ENCODE data around the gene GOLIM4.
"Not testable (repeated sequence)": the region's sequence is repeated elsewhere in the genome, so short reads cannot be mapped to it uniquely, and the experiment has no call there.

Gene GOLIM4

DNA sequence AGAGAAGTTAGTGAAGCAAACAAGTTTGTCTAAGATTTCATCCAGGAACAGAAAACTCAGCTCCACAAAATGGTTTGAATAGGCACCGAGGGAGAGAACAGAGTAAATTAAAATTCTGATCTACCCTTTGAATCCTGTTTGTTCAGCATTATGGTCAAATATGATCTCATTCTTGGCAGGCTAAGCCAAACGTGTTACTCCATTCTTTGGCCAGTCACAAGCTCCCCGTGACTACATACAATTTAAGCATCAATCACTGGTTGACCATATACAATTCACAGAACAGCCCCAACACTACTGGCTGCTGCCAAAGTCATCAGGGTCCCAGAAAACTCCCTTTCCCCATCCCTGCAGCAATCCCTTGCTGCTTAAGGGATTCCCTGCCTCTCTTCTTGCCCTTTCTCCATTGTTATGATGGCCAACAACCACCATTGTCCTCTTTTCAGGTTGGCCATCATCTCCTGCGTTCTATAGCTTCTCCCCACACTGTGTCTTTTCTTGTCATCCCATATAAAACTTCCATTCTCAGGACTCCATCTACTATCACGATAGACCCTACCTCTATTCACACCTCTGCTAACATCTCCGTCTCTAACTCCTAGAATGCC is 46.3 kb downstream of the GOLIM4 start:
- in situ Hi-C loops (cut with MboI; ENCODE audit: low sequenced_read_pairs): loop anchor here (10.0 to 25.0 kb wide), 2 partner anchors 115 to 337 kb away; no protein-coding TSS in a partner anchor

DNA sequence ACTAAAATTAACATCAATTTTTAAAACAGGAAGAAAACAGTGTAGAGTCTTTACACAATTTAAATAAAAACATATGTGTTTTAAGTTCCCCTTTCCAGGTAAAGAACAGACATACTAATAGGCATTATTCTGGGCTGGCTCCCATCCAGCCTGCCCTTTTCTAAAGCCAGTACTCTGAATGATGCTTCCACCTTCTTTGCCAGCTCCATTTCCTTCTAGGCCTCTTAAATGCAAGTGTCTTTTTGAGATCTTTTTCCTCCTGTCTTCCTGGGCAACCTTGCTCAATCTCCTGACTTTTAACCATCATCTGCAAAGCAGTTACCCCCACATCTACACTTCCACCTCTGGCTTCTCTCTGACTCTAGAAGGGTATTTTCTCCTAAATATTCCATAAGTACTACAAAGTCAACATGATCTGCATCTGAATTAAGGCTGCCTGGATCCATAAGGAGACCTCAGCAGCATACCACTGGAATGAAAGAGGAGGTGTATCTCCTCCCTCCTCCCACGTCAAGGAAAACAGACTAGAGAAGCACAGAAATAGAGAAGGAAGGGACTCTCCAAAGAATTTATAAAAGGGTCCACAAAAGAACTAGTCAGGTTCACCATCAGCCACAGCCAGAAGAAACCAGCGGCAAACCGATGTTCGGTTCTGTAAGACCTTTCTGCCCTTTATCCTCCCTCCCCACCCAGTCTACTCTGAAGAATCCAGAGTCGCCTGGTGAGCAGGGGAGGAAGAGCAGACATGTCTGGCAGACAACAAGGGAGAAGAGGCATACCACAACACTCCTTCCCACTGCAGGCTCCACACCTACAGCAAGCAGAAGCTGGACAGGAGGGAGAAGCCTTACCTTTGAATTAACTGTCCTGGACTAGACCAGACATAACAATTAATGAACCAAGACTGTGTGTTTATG is 47.1 kb downstream of the GOLIM4 start:
- in situ Hi-C loops (cut with MboI; ENCODE audit: low sequenced_read_pairs): loop anchor here (10.0 to 25.0 kb wide), 2 partner anchors 116 to 336 kb away; no protein-coding TSS in a partner anchor

GRCh38 chr3:168047936-168048335 is 47.8 kb downstream of the GOLIM4 start:
- in situ Hi-C loops (cut with MboI; ENCODE audit: low sequenced_read_pairs): loop anchor here (10.0 to 25.0 kb wide), 2 partner anchors 117 to 336 kb away; no protein-coding TSS in a partner anchor

DNA sequence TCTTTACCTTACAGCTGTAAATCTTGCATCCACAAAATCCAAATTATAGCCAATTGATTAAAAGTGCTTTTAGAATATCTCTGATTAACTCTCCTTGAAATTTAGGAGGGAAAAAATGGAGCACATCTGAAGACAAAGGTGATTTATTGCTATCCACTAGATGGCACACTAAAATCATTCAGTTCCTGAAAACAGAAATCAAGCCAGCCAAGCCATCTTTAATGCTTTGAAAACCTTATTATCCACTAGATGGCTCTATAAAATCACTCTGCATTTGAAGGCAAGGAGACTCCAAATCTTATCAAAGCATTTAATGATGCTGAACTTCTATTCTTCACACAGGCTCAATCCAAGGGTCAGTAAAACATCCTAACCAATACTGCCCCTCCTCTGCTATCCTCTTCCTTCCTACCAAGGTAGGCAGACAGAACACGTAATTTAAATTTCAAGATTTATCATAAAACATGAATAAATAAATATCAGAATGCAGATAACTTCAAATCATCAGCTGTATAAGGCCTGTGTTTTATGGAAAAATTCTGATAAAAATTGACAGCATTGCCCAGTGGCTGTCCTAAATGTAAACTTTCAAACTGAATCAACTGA is 48.4 kb downstream of the GOLIM4 start:
- in situ Hi-C loops (cut with MboI; ENCODE audit: low sequenced_read_pairs): loop anchor here (10.0 to 25.0 kb wide), 2 partner anchors 118 to 335 kb away; no protein-coding TSS in a partner anchor

DNA sequence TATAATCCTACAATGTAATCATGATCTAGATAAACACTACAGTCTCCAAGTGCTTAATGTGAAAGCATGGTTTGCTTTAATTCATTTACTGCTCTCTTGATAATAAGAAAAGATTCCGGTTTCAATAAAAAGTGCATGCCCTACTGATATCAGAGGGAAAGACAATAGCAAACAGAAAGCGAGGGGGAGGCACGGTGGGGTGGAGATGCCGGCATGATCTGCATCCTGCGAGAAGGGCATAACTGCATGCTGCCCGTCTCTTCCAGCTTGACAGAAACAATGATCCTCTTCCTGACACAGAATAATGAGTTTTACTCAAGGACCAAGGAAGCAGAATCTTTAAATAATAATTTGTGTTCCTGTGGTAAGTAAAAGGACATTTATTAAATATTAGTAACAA is 51.7 kb downstream of the GOLIM4 start:
- in situ Hi-C loops (cut with MboI; ENCODE audit: low sequenced_read_pairs): loop anchor here (5.0 to 25.0 kb wide), 3 partner anchors 117 to 332 kb away; no protein-coding TSS in a partner anchor

GRCh38 chr3:168040607-168041208 is 55.0 kb downstream of the GOLIM4 start:
- in situ Hi-C loops (cut with MboI; ENCODE audit: low sequenced_read_pairs): loop anchor here (5.0 to 25.0 kb wide), 3 partner anchors 113 to 328 kb away; no protein-coding TSS in a partner anchor

- in situ Hi-C loops (cut with MboI; ENCODE audit: low sequenced_read_pairs): loop anchor here (25.0 kb wide), 1 partner anchor 325 kb away; no protein-coding TSS in a partner anchor
Measured at GRCh38 chr3:168037020-168037419, 58.7 kb downstream of the GOLIM4 start.

- in situ Hi-C loops (cut with MboI; ENCODE audit: low sequenced_read_pairs): loop anchor here (25.0 kb wide), 1 partner anchor 324 kb away; no protein-coding TSS in a partner anchor
Measured at GRCh38 chr3:168036619-168037018, 59.1 kb downstream of the GOLIM4 start.

DNA sequence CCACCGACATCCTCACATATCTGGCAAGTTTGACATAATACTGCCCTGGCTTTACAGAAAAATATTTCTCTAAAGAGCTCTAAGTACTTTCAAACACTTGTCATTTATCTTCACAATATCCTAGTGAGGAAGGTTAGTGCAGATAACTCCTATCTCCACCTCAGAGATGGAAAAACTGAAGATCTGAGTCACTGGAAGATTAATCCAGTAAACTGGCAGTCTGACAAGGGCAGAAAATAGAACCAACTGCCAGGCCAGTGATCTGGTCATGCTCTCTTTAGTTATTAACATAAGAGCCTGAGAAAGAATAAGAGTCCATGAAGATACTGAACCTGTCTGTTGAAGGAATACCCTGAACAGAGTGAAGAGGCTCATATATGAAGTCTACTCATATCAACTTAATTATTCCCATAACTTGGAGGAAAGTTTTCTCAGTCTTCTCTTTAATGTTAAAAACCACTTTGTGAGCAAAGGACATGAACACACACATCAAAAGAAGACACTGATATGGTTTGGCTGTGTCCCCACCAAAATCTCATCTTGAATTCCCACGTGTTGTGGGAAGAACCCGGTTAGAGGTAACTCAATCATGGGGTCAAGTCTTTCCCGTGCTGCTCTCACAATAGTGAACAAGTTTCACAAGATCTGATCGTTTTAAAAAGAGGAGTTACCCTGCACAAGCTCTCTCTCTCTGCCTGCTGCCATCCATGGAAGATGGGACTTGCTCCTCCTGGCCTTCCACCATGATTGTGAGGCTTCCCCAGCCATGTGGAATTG is 61.4 kb downstream of the GOLIM4 start:
- in situ Hi-C loops (cut with MboI; ENCODE audit: low sequenced_read_pairs): loop anchor here (25.0 kb wide), 1 partner anchor 322 kb away; no protein-coding TSS in a partner anchor

DNA sequence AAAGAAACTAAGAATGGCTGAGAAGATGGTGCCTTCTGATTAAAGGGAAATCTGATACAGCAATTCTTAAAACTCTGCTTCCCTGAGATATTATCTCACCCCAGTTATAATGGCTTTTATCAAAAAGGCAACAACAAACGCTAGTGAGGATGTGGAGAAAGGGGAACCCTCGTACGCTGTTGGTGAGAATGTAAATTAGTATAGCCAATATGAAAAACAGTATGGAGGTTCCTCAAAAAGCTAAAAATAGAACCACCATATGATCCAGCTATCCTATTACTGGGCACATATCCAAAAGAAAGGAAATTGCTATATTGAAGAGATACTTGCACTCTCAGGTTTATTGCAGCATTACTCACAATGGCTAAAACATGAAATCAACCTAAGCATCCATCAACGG is 65.1 kb downstream of the GOLIM4 start:
- in situ Hi-C loops (cut with MboI; ENCODE audit: low sequenced_read_pairs): loop anchor here (25.0 kb wide), 1 partner anchor 318 kb away; no protein-coding TSS in a partner anchor

- in situ Hi-C loops (cut with MboI; ENCODE audit: low sequenced_read_pairs): loop anchor here (25.0 kb wide), 1 partner anchor 317 kb away; no protein-coding TSS in a partner anchor
Measured at GRCh38 chr3:168029705-168030104, 66.0 kb downstream of the GOLIM4 start.

- in situ Hi-C loops (cut with MboI; ENCODE audit: low sequenced_read_pairs): loop anchor here (25.0 kb wide), 1 partner anchor 316 kb away; no protein-coding TSS in a partner anchor
Measured at GRCh38 chr3:168028086-168028485, 67.6 kb downstream of the GOLIM4 start.

DNA sequence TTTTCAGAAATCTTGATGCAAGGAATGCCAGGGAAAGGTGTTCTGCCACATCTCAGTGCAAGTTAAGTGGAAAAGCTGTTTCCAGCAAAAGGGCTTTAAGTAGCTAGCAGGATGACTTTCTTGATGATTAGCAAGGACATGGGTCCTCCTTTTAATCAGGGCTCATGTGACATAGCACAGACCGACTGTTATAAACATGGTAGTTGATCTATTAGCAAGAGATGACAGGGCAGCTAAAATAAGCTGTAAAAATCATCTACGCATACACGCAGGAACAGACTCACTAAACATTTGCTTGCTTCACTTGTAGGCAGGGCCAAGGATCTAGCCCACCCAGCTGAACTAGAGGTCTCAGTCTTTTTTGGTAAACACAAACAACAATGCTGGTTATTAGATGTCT is 69.0 kb downstream of the GOLIM4 start:
- in situ Hi-C loops (cut with MboI; ENCODE audit: low sequenced_read_pairs): loop anchor here (25.0 kb wide), 1 partner anchor 314 kb away; no protein-coding TSS in a partner anchor

- in situ Hi-C loops (cut with MboI; ENCODE audit: low sequenced_read_pairs): loop anchor here (25.0 kb wide), 1 partner anchor 313 kb away; no protein-coding TSS in a partner anchor
Measured at GRCh38 chr3:168025076-168025475, 70.6 kb downstream of the GOLIM4 start.

DNA sequence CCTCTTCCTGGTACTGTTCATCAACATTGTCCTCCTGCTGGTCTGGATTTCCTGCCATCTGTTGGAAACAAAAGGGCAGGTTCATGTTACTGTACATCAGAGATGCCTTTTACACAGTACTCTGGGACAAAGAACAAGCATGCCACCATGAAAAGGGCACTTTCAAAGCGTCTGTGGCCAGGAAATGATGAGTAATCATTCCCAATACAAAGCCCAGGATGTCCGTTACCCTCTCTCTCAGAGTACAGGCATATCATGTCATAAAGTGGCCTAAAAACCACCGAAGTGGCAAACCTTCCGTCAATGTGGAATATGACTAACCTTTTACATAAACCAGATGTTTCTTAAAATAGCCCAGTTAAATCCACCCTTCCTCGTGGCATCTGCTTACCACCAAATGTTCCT is 71.2 kb downstream of the GOLIM4 start:
- in situ Hi-C loops (cut with MboI; ENCODE audit: low sequenced_read_pairs): no loop called here

DNA sequence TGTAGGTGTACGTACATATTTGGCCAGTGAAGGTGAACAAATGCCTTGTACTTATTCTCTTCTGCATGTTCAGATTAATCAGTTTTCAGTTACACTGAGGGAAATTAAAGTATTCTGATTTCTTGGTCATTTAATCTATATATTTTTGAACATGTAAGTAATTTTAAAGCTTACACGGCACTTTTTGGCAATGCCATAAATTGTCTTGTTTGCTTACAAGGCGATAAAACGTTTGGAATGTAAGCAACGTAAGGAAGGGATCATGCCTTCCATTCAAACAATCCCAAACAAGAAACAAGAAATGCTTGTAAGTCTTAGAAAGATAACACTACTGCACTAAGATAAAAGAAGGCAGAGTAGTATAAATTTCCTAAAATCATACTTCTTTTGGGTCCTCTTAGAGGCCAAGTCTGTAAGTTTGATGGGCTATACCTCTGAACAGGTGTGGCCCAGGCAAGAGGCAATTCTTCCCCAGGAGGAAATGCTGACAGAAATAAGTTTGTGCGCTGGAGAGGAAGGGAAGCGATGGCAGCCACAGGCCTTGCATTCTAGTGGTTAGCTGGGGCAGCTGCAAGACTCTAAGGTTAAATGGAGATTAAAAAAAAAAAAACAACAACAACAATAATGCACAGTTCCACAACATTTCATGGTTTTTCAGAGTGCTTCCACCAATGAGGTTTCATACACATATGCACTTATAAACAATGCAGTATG is 73.8 kb downstream of the GOLIM4 start:
- in situ Hi-C loops (cut with MboI; ENCODE audit: low sequenced_read_pairs): no loop called here

- in situ Hi-C loops (cut with MboI; ENCODE audit: low sequenced_read_pairs): not testable (repeated sequence)
Measured at GRCh38 chr3:168011280-168011679, 84.4 kb downstream of the GOLIM4 start.

- in situ Hi-C loops (cut with MboI; ENCODE audit: low sequenced_read_pairs): no loop called here
Measured at GRCh38 chr3:168006584-168006983, 89.1 kb downstream of the GOLIM4 start.

DNA sequence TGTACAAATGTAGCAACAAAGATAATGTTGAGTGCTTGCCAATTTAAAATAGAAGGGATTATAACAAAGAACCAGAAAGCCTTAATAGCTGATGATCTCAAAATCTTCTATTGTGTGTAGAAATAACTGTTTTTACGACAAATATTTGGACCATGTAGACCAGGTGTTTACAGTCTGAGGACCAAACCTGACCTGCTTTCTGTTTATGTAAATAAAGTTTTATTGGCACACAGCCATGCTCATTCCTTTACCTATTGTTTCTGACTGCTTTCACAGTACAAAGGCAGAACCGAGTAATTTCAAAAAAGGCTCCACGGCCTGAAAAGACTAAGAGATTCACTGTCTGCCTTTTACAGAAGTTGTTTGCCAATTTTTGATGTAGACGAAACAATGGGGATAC is 91.8 kb downstream of the GOLIM4 start:
- in situ Hi-C loops (cut with MboI; ENCODE audit: low sequenced_read_pairs): no loop called here
